GM18951 (cell line): ENCODE results near the gene CDH13.

Experiments used
- POLR2A ChIP-seq: IDR thresholded peaks from 4 replicates; pipeline ENCODE4 v1.6.1; 2011; ENCODE audit warnings: mild to moderate bottlenecking; ENCODE audit not compliant: insufficient read length, insufficient read depth; ENCODE audit errors: extremely low read depth
- in situ Hi-C: fragments of 300-500 bp; cut with MboI; formaldehyde crosslinking; loops from one replicate; pipeline ENCODE4 v1.12.0; 2022; ENCODE audit warnings: low sequenced_read_pairs, mixed read lengths, inconsistent platforms; ENCODE audit not compliant: unreplicated experiment

Gene CDH13

DNA sequence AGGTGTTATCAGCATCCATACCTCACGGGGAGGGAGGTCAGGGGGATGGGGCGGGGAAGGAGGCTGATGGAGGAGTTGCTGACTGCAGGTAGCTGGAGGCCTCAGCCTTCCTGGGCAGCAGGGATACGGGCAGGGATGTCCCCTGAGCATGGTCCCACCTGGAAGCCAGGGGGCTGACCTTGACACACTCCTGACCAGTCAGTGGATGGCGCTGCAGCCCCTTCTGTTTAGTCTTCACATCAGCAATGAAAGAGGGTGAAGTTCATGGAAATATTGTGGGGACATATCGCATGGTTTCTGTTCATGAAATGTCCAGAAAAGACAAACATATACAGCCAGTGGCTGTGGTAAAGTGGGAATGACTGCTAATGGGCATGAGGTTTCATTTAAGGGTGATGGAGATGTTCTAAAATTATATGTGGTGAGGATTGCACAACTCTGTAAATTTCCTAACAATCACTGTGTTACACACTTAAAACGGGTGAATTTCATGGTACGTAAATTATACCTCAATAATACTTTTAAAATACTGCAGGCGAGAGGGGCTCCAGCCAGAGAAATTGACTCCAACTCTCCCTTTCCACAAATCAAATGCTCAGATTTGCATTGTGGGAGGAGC lies 489.6 kb downstream of the CDH13 start:
- in situ Hi-C loops = no loop called here
- no peak for TF ChIP-seq POLR2A

GRCh38 chr16:83117810-83118209 lies 491.0 kb downstream of the CDH13 start:
- in situ Hi-C loops = no loop called here
- no peak for TF ChIP-seq POLR2A

- TF ChIP-seq POLR2A = no peak
- in situ Hi-C loops = no loop called here
These were observed 491.6 kb downstream of the CDH13 start for GRCh38 chr16:83118365-83118764.

- in situ Hi-C loops = no loop called here
- no peak for TF ChIP-seq POLR2A
These were observed 499.3 kb downstream of the CDH13 start for GRCh38 chr16:83125999-83126568.

DNA sequence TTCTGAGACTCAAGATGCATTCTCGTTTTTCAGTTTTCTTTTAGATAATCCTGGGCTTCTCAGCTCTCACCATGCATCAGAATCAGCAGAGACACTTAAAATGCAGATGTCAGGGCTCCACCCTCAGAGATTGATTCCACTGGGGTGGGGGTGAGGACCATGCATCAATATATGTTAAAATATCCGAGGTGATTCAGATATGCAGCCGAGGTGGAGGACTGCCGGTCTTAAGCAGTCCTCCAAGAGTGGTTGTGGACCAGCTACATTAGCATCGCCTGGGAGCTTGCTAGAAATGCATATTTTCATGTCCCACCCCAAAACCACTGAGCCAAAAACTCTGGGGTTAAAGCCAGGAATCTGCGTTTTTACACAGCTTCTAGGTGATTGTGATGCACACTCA lies 501.3 kb downstream of the CDH13 start:
- in situ Hi-C loops = no loop called here
- TF ChIP-seq POLR2A = no peak

- in situ Hi-C loops = no loop called here
These were observed 503.3 kb downstream of the CDH13 start for GRCh38 chr16:83130039-83130438.

GRCh38 chr16:83134638-83135037 lies 507.9 kb downstream of the CDH13 start:
- TF ChIP-seq POLR2A = no peak
- in situ Hi-C loops = no loop called here

More at GRCh38 chr16:83130039-83130438, 503.3 kb downstream of the CDH13 start:
- TF ChIP-seq POLR2A = no peak

- TF ChIP-seq POLR2A = no peak
- in situ Hi-C loops = no loop called here
These were observed 509.6 kb downstream of the CDH13 start for GRCh38 chr16:83136419-83136818.

GRCh38 chr16:83136924-83137323 lies 510.2 kb downstream of the CDH13 start:
- TF ChIP-seq POLR2A = no peak

DNA sequence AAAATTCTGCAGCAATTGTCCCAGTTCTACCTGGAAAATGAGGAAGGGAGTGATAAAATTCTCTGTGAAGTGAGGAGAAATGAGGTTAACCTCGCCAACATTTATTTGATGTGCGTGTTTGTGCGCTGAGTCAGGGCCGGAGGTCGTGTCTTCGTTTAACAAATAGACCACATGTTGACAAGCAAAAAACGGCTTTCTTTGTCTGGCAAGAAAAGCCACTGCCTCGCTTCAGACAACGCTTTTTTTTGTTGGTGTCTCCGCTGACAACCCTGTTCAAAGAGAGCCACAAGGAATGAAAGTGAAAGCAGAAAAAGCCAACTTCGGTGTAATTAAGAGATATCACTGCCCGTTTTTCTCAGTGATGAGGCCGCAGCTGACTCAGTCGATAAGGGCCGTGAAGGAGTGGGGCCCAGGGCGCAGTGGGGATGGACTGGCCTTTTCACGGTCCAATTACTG lies 510.6 kb downstream of the CDH13 start:
- no peak for TF ChIP-seq POLR2A
- in situ Hi-C loops = no loop called here

More at GRCh38 chr16:83136924-83137323, 510.2 kb downstream of the CDH13 start:
- in situ Hi-C loops = no loop called here

DNA sequence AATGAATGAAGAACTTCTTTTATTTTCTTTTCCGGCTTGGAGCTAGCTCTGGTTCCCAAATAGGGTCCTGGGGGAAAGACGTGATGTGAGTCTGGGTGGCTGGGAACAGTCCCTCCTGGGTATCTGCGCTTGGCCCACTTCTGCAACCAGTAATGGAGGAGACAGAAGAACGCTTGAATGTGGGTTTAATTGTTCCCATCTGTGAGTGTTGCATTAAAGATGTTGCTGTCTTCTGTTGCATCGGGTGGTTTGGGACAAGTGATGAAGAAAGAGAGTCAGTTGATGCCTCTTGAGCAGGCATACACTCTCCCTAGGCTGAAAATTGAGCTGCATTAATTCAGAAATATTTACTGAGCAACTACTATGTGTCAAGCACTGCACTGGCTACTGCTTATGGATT lies 511.1 kb downstream of the CDH13 start:
- in situ Hi-C loops = no loop called here
- TF ChIP-seq POLR2A = no peak

GRCh38 chr16:83138512-83138911 lies 511.7 kb downstream of the CDH13 start:
- in situ Hi-C loops = no loop called here
- no peak for TF ChIP-seq POLR2A

DNA sequence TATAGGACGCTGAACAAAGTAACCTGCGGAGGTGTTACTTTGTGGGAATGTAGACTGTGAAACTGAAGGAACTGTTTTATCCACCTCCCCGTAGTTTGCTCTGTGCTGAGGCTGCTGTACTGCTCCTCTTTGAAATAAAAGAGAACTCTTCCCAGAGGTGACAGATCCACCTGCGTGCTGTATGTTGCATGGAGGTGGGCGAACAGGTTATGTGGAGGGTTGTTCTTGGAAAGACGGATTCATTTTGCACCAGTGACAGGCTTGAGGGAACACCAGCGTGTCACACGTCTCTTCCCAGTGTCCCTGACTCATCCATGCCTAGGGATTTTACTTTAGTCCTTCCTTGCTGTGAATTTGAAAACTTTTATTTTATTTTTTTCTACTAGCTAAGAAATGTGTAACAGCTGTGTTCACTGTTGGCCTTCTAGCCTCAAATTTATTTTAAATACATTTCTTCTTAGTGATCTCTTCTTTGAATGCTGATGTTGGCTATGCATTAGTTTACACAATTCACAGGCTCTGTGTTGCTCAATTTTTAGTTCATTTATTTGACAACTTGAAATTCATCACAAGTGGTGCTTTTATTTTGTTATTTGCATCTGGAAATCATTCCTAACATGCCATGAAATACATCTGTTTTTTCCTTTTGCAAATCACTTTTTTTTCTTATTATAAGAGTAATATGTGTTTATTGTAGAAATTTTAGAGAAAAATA lies 512.4 kb downstream of the CDH13 start:
- in situ Hi-C loops = no loop called here
- TF ChIP-seq POLR2A = no peak

GRCh38 chr16:83143788-83144187 lies 517.0 kb downstream of the CDH13 start:
- in situ Hi-C loops = no loop called here
- no peak for TF ChIP-seq POLR2A

DNA sequence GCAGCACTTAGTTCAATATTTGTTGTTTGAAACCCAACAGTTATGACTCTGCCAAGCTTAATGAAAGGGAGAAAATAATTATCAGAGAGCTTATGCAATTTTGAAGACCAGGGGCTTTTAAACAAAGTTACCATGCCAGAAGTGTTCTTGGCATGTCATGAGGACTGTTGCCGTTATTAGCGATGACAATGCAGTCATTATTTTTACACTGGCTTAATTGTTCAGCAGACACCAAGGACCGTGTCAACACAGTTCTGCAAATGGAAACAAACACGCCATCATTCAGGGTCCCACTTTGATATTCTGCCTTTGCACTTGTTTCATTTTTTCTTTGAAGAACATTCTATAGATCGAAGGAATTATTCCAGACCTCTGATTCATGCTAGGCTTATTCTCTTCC lies 518.5 kb downstream of the CDH13 start:
- TF ChIP-seq POLR2A = no peak
- in situ Hi-C loops = no loop called here
